Gastroesophageal sphincter (tissue), 4 donors: ENCODE results near the gene TXNDC5. TPM values are rescaled to one million over a fixed set of nuclear protein-coding genes. Genes with fewer than 3 reads are reported as not detected.

Experiments
- ATAC-seq: fragments of 150-250 bp; one replicate; pipeline ENCODE4 v1.9.1; 2016; ENCODE audit warnings: mild to moderate bottlenecking, moderate library complexity
- H3K27ac ChIP-seq, 4 donors: fragments of 200-600 bp; sonication (generic) in 3 of 4; 1 replicate in 3 of 4; 2 replicates in 1 of 4; pipeline ENCODE4 v1.5.1; 2016 to 2019
- H3K27me3 ChIP-seq: fragments of 200-600 bp; sonication (generic); one replicate; pipeline ENCODE4 v1.5.1; 2019
- H3K36me3 ChIP-seq, 2 donors: fragments of 200-600 bp; sonication (generic); one replicate each; pipeline ENCODE4 v1.5.1; 2019; ENCODE audit warnings: control low read depth in 1 of 2
- H3K4me1 ChIP-seq, 3 donors: fragments of 200-600 bp; sonication (generic); 1 replicate in 2 of 3; 2 replicates in 1 of 3; pipeline ENCODE4 v1.5.1; 2016 to 2019; ENCODE audit warnings: control low read depth in 2 of 3
- H3K4me3 ChIP-seq, 2 donors: fragments of 200-600 bp; sonication (generic); one replicate each; pipeline ENCODE4 v1.5.1; 2019; ENCODE audit warnings: mild to moderate bottlenecking in 1 of 2, moderate library complexity in 1 of 2
- H3K9me3 ChIP-seq, 3 donors: fragments of 200-600 bp; sonication (generic); one replicate each; pipeline ENCODE4 v1.5.1; 2017 to 2019; ENCODE audit warnings: control low read depth in 2 of 3
- EP300 ChIP-seq: sonication (generic); formaldehyde crosslinking; IDR thresholded peaks from one replicate; pipeline ENCODE4 v1.6.1; 2017; ENCODE audit warnings: antibody characterized with exemption, mild to moderate bottlenecking
- POLR2A ChIP-seq, 2 donors: fragments of 450-650 bp; IDR thresholded peaks; one replicate each; pipeline ENCODE4 v1.6.1; 2017; ENCODE audit warnings: antibody characterized with exemption in 2 of 2, mild to moderate bottlenecking in 2 of 2, moderate library complexity in 1 of 2
- POLR2AphosphoS5 ChIP-seq: sonication (generic); formaldehyde crosslinking; IDR thresholded peaks from one replicate; pipeline ENCODE4 v1.6.1; 2017; ENCODE audit warnings: antibody characterized with exemption
- WGBS, 2 donors: methylation state at CpG; one replicate each; pipeline ENCODE4 v1.1.5; 2018; ENCODE audit warnings: low coverage in 1 of 2; 5-methylcytosine and 5-hydroxymethylcytosine counted together
- total RNA-seq, 4 donors: library from RNA; depleted of rRNA; stranded (reverse); fragments of >200 nt; gene quantifications; one replicate each; pipeline ENCODE4 v1.1.0, GENCODE V29; 2016
- TF ChIP-seq, protein P1 (sequence below), 4 experiments: fragments of 200-600 bp in 2 of 4; fragments of 450-650 bp in 2 of 4; sonication (generic) in 1 of 4; IDR thresholded peaks; one replicate each; pipeline ENCODE4 v1.5.1; 2017 to 2019; ENCODE audit warnings: antibody characterized with exemption in 4 of 4, mild to moderate bottlenecking in 2 of 4, moderate library complexity in 2 of 4

Gene TXNDC5
- total RNA-seq, 4 donors from 2014 or later, result 56.5 to 136 (median 100) TPM

DNA sequence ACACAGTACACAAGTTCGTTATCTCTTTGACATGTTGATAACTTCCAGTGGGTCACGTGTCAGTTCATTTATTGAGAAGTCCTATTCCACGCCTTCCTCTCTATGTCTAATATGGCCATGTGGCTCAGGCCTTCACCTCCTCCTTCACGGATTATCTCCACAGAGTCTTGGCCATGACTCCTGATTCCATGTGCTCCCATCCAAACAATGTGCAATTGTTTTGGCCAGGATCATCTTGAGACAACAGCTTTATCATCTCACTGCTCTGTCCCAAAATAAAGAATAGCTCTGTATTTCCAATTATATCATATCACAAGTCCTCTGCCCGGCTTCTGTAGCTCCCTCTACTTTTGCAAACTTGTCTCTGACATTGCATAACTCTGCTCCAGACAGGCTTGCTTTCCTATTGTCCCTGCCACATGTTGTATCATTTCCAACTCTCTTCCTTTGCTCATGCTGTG is 11.1 kb upstream of the TXNDC5 start:
- WGBS, 2 donors, result 48 to 64% methylated on average over 3 to 5 of the region's 5 CpGs
- TF ChIP-seq POLR2A (IDR thresholded peaks at IDR 0.05), result no peak
- TF ChIP-seq POLR2AphosphoS5, result peak; percentile 4
- ATAC-seq, result peak; percentile 65
- no peak overlapping the region for H3K27ac ChIP-seq
- peaks cover 0 to 21% (median 0%) of the 10 kb centered on the region in 3 donors for H3K9me3 ChIP-seq
- no peaks in the 10 kb centered on the region for H3K4me1 ChIP-seq
- peaks cover 13% of the 10 kb centered on the region for H3K27me3 ChIP-seq
- H3K4me3 ChIP-seq, result no peak overlapping the region
- no peaks in the 10 kb centered on the region for H3K36me3 ChIP-seq

GRCh38 chr6:7921046-7921445 is 10.5 kb upstream of the TXNDC5 start:
- no peak for ATAC-seq
- no peak overlapping the region for H3K4me3 ChIP-seq
- WGBS, 2 donors, result 71 to 78% methylated on average over 3 to 4 of the region's 4 CpGs

DNA sequence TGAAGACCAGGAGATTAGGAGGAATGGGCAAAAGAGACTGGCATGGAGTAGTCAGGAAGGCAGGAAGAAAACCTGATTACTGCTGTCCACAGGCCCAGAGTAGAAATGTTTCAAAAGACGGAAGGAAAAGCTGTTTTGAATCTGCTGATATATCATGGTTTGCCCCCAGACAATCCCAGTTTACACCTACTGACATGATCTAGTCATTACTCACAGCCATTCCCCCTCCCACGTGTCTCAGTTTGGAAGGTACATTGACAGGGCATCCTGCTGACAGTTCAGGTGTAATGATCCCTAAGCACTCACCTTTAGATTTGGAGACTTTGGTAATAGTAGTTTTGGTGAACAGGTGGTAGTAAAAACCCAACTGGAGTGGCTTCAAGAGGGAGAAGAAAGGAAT is 9.8 kb upstream of the TXNDC5 start:
- peaks cover 0 to 9% (median 0%) of the 10 kb centered on the region in 3 donors for H3K9me3 ChIP-seq
- TF ChIP-seq POLR2AphosphoS5, result no peak
- TF ChIP-seq EP300, result no peak
- TF ChIP-seq, protein P1, sequence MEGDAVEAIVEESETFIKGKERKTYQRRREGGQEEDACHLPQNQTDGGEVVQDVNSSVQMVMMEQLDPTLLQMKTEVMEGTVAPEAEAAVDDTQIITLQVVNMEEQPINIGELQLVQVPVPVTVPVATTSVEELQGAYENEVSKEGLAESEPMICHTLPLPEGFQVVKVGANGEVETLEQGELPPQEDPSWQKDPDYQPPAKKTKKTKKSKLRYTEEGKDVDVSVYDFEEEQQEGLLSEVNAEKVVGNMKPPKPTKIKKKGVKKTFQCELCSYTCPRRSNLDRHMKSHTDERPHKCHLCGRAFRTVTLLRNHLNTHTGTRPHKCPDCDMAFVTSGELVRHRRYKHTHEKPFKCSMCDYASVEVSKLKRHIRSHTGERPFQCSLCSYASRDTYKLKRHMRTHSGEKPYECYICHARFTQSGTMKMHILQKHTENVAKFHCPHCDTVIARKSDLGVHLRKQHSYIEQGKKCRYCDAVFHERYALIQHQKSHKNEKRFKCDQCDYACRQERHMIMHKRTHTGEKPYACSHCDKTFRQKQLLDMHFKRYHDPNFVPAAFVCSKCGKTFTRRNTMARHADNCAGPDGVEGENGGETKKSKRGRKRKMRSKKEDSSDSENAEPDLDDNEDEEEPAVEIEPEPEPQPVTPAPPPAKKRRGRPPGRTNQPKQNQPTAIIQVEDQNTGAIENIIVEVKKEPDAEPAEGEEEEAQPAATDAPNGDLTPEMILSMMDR (IDR thresholded peaks at IDR 0.05), result no peak
- no peak for TF ChIP-seq POLR2A (IDR thresholded peaks at IDR 0.05)
- H3K4me1 ChIP-seq, result no peaks in the 10 kb centered on the region
- no peaks in the 10 kb centered on the region for H3K36me3 ChIP-seq
- 59% methylated on average over 2 of the region's 2 CpGs; no CpG with 5 or more reads in 1 of the 2 donors for WGBS, 2 donors
- ATAC-seq, result no peak
- H3K27ac ChIP-seq, result no peak overlapping the region
- peaks cover 13% of the 10 kb centered on the region for H3K27me3 ChIP-seq
- H3K4me3 ChIP-seq, result no peak overlapping the region

More at GRCh38 chr6:7921046-7921445, 10.5 kb upstream of the TXNDC5 start:
- Histone ChIP-seq H3K36me3 (no peaks in the 10 kb centered on the region), H3K4me1 (no peaks in the 10 kb centered on the region), H3K9me3 (peaks cover 0 to 15% (median 0%) of the 10 kb centered on the region in 3 donors), H3K27me3 (peaks cover 13% of the 10 kb centered on the region), H3K27ac (no peak overlapping the region)
- TF ChIP-seq EP300 (no peak), POLR2AphosphoS5 (no peak), POLR2A (IDR thresholded peaks at IDR 0.05) (no peak)
- TF ChIP-seq, protein P1 (IDR thresholded peaks at IDR 0.05), result no peak

DNA sequence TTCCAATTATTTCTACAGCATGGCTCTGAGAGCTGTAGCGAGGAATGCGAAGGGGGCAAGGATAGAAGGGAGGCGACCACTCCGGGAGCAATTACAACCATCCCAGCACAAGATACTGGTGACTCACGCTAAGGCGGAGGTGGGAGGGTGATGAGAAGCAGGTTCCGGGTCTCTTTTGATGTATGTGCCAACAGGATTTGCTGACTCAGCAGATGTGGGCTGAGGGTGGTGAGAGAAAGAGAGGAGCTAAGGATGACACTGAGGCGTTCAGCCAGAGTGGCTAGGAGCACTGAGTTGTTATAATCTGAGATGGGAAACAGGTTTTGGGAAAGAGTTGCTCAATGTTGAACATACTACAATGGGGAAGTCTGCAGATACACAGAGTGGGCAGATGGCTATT is 9.3 kb upstream of the TXNDC5 start:
- Histone ChIP-seq H3K36me3 (no peaks in the 10 kb centered on the region), H3K27me3 (peaks cover 13% of the 10 kb centered on the region), H3K4me1 (no peaks in the 10 kb centered on the region), H3K4me3 (no peak overlapping the region), H3K27ac (no peak overlapping the region), H3K9me3 (peaks cover 0 to 6% (median 0%) of the 10 kb centered on the region in 3 donors)
- no peak for ATAC-seq
- WGBS, 2 donors, result 68% methylated on average over 7 to 8 of the region's 8 CpGs
- TF ChIP-seq POLR2AphosphoS5, result no peak
- TF ChIP-seq EP300, result no peak
- TF ChIP-seq, protein P1 (IDR thresholded peaks at IDR 0.05), result no peak
- no peak for TF ChIP-seq POLR2A (IDR thresholded peaks at IDR 0.05)

DNA sequence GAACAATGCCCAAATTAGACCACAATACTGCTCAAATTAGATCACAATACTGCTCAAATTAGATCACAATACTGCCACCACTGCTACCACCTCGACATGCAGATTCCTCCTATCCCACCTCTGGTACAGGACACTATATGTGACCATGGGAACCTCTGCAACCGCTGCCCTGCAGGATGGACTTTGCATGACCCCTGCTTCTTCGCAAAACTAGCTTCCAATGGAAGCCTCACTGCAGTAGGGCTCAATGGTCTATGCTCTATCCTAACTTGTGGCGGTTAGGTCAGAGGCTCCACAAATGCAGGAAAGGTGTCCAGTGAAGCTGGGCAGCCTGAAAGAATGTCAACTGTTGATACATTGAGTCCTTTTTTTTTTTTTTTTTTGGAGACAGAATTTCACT is 7.8 kb upstream of the TXNDC5 start:
- Histone ChIP-seq H3K4me3 (no peak overlapping the region), H3K4me1 (no peaks in the 10 kb centered on the region), H3K36me3 (no peaks in the 10 kb centered on the region), H3K27ac (no peak overlapping the region), H3K27me3 (peaks cover 13% of the 10 kb centered on the region), H3K9me3 (no peaks in the 10 kb centered on the region)
- no peak for ATAC-seq
- TF ChIP-seq EP300 (no peak), POLR2A (IDR thresholded peaks at IDR 0.05) (no peak)
- TF ChIP-seq, protein P1 (IDR thresholded peaks at IDR 0.05), result no peak
- 91 to 100% methylated on average over 1 to 4 of the region's 4 CpGs for WGBS, 2 donors
